HG02678 (cell line): Measurements from ENCODE around the gene SLC25A51.
A peak's percentile ranks its signal among the peaks of the same experiment; 100 is the strongest.
"Not testable (repeated sequence)": the region's sequence is repeated elsewhere in the genome, so short reads cannot be mapped to it uniquely, and the experiment has no call there.

Experiments
- ATAC-seq: cut with Tn5 transposase; IDR thresholded peaks from one replicate; pipeline ENCODE4 v1.9.1; 2021; ENCODE audit warnings: mild to moderate bottlenecking, moderate library complexity; ENCODE audit not compliant: unreplicated experiment

The SLC25A51 gene

DNA sequence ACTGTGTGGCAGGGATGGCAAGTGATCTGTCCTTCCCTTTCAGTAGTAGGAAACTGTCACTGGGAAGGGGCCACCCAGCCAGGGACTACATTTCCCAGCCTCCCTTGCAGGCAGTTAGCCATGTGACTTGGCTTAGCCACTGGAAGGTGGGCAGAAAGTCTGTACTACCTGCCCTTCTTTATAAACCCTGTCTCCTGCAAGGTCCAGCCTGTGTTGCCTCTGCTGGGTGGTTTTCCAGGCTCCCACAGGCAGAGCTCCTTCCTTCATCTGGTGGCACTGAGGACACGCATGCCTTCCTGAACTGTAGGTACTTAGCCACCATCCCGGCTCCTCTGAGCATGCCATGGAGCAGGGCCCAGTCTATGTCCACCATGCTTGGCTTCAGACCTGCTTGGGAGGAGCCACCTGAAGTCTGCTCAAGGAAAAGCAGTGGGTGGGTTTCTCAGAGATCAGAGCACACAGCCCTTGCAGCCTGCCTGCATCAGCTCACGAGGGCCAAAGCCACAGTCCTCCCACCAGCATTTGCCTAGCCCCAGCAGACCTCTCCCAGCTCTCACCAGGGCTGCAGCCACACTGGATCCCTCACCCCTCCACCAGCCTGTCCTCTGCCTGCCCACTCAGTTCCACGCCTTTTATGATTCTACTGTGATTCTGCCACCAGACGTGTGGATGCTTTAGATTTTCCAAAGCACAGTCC lies 16.7 kb upstream of the SLC25A51 start:
- peak; percentile 69 for ATAC-seq

DNA sequence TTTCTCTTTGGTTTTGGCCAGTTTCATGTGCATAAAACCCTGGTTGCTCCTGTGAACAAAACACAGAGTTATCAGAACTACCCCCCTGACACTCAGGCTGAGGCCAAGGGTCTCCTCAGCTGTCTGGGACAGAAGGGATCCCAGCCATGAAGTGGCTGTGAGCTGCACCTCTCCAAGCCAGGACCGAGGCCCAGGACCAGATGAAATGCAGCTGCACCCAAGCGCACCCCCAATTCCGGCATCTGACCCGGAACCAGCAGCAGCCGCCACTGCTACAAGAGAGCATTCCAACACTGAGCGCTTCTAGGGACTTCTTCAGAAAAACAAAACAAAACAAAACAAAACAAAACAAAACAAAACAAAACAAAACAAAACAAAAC lies 16.0 kb upstream of the SLC25A51 start:
- ATAC-seq: no peak

DNA sequence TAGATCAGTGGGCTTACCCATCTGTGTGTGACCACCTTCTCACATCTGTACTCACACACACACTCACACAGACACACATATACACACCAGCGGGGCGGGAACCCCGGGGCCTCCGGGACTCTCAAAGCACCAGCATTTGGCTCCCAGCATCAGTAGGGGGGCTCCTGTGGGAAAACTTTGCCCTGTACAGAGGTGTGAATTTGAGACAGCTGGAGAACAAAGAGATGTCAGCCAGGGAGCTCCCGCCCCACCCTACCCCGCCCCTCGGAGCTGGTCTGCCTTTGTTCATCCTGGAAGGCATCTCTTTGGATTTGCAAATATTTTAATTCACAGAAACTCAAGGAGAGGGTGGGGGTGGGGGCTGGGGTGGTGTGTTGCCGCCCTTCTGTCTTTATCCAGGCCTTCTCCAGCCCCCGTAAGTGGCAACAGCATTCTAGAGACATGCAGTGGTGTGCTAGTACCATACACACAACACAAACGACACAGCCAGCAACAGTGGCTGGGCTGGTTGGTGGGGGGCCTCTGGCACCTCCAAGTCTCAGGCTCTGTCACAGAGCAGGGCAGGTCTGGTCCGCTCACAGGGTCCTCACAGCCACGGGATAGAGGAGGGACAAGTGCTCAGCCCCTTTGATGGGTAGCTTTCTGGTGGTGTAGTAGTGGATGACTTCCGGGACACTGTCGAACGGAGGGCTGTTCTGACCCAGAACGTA lies 15.5 kb upstream of the SLC25A51 start:
- no peak for ATAC-seq

DNA sequence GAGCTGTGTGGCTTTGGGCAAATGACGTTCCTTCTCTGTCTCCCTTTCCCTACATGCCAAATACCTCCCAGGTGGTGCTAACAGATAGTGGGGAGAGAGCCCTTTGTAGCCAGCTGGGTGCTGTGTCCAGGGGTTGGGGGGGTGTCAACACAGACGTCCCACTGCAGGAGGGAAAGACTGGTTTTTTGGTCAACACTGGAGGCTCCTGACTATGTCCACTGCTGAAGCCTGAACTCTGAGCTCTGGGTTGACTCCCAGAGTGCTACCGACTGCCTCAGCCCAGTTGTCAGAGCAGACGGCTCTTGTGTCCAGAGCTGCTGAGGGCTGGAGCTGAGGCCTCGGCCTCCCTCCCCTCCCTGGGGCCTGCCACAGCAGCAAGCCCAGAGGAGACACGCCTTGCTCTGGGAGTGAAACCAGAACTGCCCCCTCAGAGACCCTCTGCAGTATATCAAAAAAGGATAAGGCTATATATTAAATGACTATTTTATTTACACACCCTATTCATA lies 14.8 kb upstream of the SLC25A51 start:
- no peak for ATAC-seq

DNA sequence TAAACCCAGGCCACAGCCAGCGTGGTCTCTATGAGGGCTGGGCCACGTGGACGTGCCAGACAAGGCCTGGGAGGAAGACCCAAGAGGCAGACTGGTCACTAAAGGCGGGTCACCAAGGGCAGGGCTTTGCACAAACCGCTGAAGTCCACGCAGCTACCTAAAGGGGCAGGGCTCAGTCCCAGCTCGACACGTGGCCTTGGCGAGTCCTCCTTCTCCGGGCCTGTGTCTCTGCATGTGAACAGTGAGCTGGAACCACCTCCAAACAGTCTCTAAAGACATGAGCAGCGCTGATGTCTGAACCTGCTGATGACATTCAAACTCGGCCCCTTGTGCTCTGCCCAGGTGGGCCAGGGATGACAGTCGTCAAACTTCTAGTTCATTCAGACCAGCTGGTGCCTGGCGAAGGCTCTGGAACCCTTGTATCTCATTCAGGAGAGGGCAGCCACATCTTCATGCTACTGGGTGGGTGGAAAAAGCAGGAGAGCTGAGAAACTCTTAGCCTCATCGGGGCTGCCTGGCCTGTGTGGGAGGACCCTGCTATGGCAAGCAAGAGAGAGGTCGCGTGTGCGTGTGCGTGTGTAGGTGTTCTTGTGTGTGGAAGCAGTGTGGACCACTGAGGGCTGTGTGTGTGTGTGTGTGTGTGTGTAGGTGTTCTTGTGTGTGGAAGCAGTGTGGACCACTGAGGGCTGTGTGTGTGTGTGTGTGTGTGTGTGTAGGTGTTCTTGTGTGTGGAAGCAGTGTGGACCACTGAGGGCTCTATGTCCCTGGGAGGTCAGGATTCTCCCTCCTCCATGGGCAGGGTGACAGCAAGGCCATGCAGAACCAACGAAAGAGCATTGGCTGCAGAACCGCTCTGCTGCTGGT lies 14.1 kb upstream of the SLC25A51 start:
- no peak for ATAC-seq

DNA sequence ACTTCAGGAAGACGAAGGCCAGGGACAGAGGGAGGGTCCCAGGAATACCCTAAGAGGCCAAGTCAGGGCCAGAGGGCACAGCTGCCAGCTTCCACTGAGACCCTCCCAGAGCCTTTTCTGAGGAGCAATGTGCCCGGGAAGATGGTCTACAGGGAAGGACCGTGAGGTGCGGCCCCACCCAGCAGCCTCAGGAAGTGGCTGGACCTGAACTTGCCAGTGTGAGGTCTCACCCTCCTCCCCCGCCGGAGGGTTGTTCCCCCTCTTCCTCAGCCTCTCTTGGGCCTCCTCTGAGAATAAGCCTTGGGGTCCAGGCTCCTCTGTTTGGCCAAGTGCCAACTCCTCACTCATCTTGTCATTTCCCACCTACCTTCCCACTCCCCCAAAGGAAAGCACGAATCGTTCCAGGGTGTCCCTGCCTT lies 13.4 kb upstream of the SLC25A51 start:
- ATAC-seq: no peak

DNA sequence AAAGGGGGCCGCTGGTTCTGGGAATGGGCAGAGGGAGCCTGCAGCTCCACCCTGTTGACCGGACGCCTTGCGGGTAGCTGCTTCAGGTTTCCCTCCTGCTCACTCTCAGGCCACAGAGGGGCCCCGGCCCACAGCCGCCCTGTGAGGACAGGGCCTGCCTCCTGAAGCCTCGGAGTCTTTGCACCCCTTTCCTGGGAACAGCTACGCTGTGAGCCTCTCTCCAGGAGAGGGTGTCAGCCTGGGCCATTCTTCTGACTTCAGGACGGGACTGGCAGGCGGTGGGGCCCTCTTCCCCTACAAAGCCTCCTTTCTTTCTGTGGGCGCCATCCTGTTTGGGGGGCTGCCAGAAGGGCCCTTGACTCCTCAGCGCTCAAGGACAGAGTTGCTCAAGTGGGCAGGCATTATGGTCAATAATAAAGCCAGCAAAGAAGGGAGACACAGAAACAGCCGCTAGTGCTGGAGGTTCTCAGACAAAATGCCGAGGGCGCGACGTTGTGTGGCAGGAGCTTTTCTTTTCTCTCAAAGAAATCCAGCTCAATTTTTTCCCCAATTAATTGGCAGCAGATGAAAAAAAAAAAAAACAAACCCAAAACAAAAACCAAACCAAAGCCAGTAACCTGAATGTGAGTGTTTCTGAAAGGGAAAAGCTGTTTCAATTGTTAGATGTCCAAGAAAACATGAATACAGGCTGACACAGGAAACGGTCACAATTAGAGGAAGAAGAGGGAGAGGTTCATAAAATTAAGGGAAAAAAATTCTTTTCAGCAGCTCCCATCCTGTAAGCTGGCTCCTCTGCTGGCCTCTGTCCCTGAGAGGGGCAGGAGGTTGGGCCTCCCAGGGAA lies 12.8 kb upstream of the SLC25A51 start:
- ATAC-seq: no peak

DNA sequence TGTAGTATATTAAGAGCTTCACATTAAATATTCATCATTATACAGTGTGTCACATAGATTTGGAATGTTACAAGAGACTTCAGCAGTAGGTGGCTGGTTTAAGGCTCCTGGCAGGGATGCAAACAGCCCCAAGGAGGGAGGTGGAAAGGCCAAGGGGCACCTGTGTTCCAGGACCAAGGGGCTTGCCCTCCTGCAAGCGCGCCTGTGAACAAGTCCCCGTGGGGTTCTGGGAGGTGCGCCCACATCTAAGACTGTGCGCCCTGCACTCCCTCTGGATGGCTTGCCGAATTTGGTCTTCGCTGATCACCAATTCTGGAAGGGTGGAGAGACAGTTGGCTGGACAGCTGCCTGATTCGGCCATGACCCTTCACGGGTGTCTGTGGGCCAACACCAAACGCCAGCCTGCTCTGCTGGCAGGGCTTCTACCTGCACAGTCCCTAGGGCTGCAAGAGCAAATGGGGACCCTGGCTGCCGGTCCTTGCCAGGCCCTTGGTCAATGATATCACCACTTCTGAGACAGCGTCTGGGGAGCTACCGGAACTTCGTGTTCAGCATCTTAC lies 12.1 kb upstream of the SLC25A51 start:
- no peak for ATAC-seq

DNA sequence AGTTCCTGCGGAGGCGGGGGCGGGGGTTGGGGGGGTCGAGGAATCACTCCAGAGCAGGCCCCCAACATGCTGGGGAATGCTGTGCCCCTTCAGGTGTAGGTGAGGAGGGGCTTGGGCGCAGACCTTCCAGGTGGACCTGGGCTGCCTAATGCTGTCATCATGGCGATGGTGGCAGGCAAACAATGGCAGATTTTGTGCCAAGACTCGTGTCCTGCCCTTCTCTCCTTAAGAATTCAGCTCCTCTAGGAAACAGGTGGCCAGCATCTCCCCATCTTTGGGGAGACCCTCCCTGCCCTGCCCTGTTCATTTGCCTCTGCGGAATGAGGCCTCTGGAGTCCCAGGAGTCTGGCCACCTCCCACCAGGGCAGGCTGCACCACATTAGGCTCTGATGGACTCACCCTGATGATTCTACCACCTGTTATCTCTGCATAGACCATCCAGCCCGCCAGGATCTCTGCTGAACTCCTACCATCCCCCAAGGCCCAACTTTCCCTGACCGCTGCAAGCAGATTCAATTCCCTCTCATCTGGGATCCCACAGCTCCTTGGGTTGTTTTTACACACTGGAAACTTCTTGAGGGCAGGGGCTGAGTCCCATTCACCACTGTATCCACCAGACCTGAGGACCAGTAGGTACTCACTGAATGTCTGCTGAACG lies 10.9 kb upstream of the SLC25A51 start:
- ATAC-seq: no peak

DNA sequence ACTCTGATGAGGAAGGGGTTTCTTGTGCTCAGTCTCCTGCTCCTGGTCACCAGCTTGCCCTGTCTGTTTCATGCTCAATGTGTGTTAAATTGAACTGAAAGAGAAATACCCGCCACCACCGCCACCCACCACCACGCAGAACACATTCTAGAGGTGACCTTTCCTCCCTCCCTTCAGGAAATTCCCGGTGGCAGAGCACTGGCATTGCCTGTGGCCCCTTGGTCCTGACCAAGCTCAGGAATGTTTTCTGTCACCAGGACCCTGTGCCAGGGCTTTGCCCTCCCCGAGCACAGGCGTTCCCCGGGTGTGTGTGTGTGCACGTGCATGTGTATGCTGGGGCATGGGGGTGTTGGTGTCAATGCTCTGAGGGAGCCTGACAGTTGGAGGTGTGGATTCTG lies 10.2 kb upstream of the SLC25A51 start:
- ATAC-seq: no peak

DNA sequence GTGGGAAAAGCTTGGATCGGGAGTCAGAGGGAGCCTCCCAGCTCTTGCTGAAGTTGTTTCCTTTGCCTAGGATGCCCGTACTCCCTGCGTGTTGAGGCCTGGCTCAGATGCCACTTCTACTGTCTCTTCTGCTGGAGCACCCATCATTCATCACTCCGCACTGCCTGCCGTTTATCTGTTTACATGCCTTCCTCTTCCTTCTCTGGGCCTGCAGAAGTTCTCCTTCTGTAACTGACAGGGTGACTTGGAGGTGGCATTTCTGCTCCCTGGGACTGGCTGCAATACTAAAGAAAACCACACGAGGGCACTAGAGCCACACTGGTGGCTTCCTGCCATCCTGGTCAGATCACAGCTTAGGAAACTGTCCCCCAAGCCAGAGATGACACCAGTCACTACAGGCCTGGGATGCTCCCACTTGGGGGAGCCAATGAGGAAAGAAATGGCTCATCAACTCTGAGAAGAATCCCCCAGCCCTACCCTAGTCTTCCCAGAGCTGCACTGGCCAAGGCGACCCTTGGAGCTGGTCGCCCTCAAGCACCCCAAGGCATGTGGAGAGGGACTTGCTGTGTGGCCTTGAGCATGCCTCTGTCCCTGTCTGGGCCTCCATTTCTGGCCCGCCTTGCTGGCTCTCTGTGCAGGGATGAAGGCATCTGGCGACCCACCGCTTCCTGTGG lies 9.7 kb upstream of the SLC25A51 start:
- peak; percentile 81 for ATAC-seq

DNA sequence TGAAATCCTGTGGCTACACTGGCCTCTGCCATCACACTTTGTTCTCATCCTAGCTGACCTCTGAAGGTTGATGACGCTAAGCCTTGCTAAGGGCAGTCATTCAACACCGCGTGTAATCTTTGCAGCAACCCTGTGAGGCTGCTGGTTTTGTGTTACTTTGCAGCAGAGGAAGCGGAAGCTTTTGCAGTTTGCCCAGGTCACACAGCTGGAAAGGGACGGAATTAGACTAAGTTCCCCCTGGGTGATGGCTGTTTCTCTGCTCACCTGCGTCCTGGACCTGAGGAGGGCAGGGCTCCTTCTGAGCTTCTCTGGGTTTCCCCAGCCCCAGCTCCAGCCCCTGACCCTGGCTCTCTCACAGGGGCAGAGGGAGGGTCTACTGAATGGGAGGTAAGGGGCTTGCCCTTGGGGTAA lies 7.3 kb upstream of the SLC25A51 start:
- no peak for ATAC-seq

DNA sequence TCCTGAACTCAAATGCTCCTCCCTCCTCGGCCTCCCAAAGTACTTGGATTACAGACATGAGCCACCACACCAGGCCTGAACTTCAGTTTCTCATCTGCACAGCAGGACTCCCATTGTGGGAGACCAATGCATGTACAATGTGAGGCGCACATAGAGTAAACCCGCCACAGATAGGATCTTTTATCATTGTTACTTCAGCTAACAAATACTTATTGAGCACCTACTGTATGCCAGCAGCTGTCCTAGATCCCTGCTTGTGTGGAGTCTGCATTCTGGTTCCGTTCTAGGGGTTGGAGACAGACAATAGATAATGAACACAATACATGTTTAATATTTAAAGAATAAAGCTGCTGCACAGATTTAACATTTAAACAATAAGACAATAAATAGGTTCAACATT lies 6.3 kb upstream of the SLC25A51 start:
- ATAC-seq: no peak

DNA sequence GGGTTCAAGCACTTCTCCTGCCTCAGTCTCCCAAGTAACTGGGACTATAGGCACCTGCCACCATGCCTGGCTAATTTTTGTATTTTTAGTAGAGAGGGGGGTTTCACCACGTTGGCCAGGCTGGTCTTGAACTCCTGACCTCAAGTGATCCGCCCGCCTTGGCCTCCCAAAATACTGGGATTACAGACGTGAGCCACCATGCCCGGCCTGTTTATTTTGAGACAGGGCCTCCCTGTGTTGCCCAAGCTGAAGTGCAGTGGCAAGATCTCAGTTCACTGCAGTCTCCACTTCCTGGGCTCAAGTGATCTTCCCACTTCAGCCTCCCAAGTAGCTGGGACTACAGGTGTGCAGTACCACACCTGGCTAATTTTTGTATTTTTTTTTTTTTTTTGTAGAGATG lies 5.9 kb upstream of the SLC25A51 start:
- not testable (repeated sequence) for ATAC-seq

DNA sequence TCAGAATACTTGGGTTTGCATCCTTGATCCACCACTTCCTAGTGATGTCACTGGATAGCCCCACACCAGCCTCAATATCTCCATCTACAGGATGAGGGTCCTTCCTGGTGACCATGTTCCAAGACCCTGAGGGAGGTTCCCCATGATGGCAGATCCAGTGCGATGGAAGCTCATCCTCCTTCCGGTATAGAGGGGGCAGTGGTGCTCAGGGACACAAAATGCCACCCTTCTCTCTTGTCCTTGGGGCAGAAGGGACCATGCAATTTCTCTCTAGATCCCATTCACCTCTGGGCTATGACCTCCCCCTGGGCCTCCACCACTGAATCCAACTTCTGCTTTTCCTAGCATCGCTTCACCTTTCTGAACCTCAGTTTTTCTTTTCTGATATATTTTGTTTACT lies 5.4 kb upstream of the SLC25A51 start:
- ATAC-seq: no peak

DNA sequence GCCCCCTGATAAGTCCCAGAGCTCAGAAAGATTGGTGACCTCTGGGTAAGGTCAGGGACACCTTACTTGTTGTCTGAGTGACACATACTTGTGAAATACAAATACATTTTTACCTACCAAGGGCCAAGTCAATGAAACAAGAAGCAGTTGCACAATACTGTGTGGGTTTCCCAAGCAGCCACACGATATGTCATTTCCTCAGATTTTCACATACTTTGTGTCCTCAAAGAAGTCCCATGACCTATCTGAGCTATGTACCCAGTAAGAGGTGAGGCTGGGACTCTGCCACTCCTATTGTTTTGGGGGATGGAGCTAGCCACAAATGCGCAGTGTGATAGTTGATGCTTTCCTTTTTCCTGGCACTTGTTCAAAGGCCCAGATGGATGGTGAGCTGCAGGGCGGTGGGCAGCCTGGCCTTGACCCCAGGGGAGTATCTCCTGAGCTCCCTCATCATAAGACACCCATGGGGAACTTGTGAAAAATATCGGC lies 4.8 kb upstream of the SLC25A51 start:
- no peak for ATAC-seq

DNA sequence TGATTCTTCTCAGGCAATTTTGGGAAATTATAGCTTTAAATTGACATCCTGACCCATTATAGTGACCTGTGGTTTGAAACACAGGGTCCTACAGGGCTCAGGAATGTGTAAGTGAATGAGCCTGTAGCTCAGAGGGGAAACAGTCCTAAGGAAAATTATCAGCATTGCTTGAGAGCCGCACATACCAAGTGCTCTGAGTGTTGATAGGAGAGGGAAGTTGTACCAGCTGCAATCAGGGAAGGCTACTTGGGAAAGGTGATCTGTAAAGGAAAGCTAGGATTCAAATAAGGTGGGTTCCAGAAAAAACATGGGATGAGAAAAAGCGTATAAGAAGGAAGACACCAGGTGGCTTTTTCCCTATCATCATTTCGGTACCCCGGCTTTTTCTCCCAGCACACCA lies 4.4 kb upstream of the SLC25A51 start:
- ATAC-seq: no peak

DNA sequence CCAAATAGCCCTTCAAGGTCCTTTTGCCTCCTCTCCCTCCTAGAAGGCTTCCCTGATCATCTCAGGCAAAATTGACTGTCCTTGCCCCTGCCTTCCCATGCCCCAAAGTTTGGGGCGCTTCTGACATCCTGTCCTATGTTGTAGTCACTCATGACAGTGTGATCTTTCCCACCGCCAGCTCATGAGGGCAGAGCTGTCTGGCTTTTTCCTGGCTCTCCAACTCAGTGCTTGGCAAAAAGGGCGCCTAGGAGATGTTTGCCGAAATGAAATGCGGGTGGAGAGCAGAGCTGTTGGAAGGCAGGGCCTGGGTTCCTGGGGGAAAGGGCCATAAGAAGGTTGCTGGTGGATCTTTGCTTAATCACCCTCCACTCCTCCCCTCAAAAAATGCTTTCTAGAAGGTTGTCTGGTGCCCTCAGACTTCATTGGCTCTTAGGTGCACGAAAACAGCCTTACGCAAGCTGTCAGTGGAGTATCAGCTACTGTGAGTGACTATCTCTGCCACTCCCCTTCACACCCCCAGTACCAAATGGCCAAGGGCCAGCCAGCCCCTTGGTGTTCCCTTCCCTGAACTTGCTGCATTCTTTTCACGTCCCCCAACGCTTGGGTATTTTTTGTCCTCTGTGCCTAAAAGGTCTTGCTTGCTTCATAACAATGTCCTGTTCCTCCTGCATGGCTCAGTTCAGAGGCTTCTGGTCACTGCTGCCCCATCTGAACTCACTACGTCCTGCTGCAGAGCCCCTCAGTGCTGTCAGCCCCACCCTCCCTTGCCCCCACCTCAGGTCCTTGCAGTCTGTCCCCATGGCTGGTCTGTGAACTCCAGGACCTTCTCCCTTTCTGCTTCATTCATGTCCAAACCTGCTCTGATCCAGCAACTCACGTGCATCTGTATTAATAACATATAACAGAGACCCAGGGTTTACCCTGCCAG lies 2.6 kb upstream of the SLC25A51 start:
- no peak for ATAC-seq
